Tibial artery (tissue), 4 donors: ENCODE results near the gene ADAT3.

ENCODE experiments used
- DNase-seq, 2 donors: peaks; one replicate each; pipeline ENCODE4 v3.0.0-alpha.2; 2019
- H3K27ac ChIP-seq, 2 donors: fragments of 200-600 bp; sonication (generic) in 1 of 2; 1 replicate in 1 of 2; 2 replicates in 1 of 2; pipeline ENCODE4 v1.5.1; 2018 to 2019; ENCODE audit warnings: mild to moderate bottlenecking in 1 of 2
- H3K27me3 ChIP-seq, 2 donors: fragments of 200-600 bp; sonication (generic) in 1 of 2; one replicate each; pipeline versions ENCODE4 v1.5.1 to v1.6.0; 2016 to 2019
- H3K36me3 ChIP-seq, 3 donors: fragments of 200-600 bp; sonication (generic) in 2 of 3; one replicate each; pipeline ENCODE4 v1.5.1; 2016 to 2019; ENCODE audit warnings: mild to moderate bottlenecking in 2 of 3
- H3K4me1 ChIP-seq, 4 donors: fragments of 200-600 bp; sonication (generic) in 2 of 4; 1 replicate in 3 of 4; 2 replicates in 1 of 4; pipeline ENCODE4 v1.5.1; 2016 to 2019
- H3K4me3 ChIP-seq, 2 donors: fragments of 200-600 bp; sonication (generic) in 1 of 2; 1 replicate in 1 of 2; 2 replicates in 1 of 2; pipeline ENCODE4 v1.5.1; 2018 to 2019; ENCODE audit warnings: mild to moderate bottlenecking in 2 of 2
- H3K9me3 ChIP-seq, 3 donors: fragments of 200-600 bp; sonication (generic) in 1 of 3; one replicate each; pipeline ENCODE4 v1.5.1; 2016 to 2019
- intact Hi-C: fragments of 100-400 bp; cut with DNase I; formaldehyde crosslinking; loops from one replicate; pipeline ENCODE4 v1.15.0; 2023; ENCODE audit warnings: low total_unique reads
- TF ChIP-seq, protein P1 (sequence below), 2 experiments: fragments of 200-600 bp in 1 of 2; fragments of 450-650 bp in 1 of 2; IDR thresholded peaks; one replicate each; pipeline ENCODE4 v1.5.1; 2017 to 2019; ENCODE audit warnings: antibody characterized with exemption in 2 of 2, mild to moderate bottlenecking in 1 of 2, moderate library complexity in 1 of 2

Gene ADAT3

DNA sequence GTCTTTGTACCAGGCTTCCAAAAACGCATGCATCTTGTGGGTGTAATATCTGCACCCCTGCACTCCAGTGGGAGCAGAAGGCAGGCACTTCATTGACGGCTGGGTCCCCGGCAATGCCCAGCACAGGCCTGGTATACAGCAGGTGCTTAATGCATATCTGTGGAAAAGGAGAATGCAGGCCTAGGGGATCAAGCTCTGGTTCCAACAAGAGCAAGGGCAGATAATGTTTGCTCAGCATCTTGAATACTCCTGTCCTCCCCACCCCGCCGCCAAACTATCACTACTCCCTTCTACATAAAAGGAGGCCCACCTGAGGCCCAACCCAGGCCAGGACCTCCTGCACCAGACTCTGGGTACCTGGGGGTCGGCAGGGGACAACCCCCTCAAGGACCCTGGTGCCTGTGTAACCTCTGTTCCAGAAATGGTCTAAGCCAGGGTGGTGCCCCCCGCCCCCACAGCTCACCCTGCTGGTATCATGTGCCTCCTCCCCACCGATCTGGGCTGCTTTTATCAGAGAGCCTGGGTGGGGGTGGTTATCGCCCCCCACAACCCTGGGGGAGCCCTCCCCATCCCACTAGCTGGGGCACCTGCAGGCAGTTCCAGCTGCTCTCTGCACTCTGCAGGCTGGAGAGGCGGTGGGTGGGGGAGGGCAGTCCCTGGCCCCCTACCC is 46.7 kb upstream of the ADAT3 start:
- peaks cover 0 to 7% (median 0%) of the 10 kb centered on the region in 3 donors for H3K36me3 ChIP-seq
- peaks cover 0 to 3% of the 10 kb centered on the region in 2 donors for H3K27me3 ChIP-seq
- intact Hi-C loops, result no loop called here
- peaks cover 0 to 75% (median 53%) of the 10 kb centered on the region in 4 donors for H3K4me1 ChIP-seq
- no peak overlapping the region for H3K4me3 ChIP-seq
- TF ChIP-seq, protein P1, sequence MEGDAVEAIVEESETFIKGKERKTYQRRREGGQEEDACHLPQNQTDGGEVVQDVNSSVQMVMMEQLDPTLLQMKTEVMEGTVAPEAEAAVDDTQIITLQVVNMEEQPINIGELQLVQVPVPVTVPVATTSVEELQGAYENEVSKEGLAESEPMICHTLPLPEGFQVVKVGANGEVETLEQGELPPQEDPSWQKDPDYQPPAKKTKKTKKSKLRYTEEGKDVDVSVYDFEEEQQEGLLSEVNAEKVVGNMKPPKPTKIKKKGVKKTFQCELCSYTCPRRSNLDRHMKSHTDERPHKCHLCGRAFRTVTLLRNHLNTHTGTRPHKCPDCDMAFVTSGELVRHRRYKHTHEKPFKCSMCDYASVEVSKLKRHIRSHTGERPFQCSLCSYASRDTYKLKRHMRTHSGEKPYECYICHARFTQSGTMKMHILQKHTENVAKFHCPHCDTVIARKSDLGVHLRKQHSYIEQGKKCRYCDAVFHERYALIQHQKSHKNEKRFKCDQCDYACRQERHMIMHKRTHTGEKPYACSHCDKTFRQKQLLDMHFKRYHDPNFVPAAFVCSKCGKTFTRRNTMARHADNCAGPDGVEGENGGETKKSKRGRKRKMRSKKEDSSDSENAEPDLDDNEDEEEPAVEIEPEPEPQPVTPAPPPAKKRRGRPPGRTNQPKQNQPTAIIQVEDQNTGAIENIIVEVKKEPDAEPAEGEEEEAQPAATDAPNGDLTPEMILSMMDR (IDR thresholded peaks at IDR 0.05), result no peak
- no peak overlapping the region for H3K27ac ChIP-seq
- DNase-seq, result peak in 1 of 2 donors; percentile 71
- no peaks in the 10 kb centered on the region for H3K9me3 ChIP-seq

DNA sequence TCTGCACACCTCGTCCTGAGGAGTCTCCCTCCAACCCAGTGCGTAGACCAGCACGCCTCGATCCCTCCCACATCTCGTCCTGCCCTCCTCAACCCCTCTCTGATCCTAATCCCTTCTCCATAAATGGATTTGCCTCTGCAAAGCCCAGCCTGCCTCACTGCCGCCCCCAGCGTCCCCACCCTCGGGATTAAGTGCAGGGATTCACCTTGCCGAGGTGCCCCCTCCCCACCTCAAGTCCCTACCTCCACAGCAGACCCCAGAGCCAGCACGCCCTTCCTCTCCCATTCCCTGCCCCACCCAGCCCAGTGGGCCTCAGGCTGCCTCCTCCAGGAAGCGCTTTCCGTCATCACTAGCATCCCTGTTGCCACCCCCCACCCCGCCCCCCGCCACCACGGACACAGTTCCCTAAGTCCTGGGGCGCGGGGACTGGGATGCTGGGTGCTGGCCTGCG is 45.8 kb upstream of the ADAT3 start:
- Histone ChIP-seq H3K27ac (no peak overlapping the region), H3K4me1 (peaks cover 0 to 71% (median 48%) of the 10 kb centered on the region in 4 donors), H3K36me3 (peaks cover 0 to 2% (median 0%) of the 10 kb centered on the region in 3 donors), H3K27me3 (peaks cover 0 to under 1% of the 10 kb centered on the region in 2 donors), H3K4me3 (no peak overlapping the region), H3K9me3 (no peaks in the 10 kb centered on the region)
- intact Hi-C loops, result no loop called here
- TF ChIP-seq, protein P1 (IDR thresholded peaks at IDR 0.05), result no peak
- DNase-seq, result no peak

GRCh38 chr19:1860042-1860775 is 45.0 kb upstream of the ADAT3 start:
- Histone ChIP-seq H3K36me3 (no peaks in the 10 kb centered on the region), H3K9me3 (no peaks in the 10 kb centered on the region), H3K4me1 (peaks cover 0 to 73% (median 55%) of the 10 kb centered on the region in 4 donors), H3K27me3 (no peaks in the 10 kb centered on the region), H3K27ac (no peak overlapping the region), H3K4me3 (no peak overlapping the region)
- TF ChIP-seq, protein P1 (IDR thresholded peaks at IDR 0.05), result no peak
- intact Hi-C loops, result no loop called here
- DNase-seq, result no peak

- Histone ChIP-seq H3K4me3 (peak overlapping the region in 1 of 2 donors; percentile 71), H3K4me1 (peaks cover 0 to 69% (median 55%) of the 10 kb centered on the region in 4 donors), H3K27me3 (no peaks in the 10 kb centered on the region), H3K27ac (peak overlapping the region in 1 of 2 donors; percentile 10), H3K9me3 (no peaks in the 10 kb centered on the region), H3K36me3 (no peaks in the 10 kb centered on the region)
- intact Hi-C loops, result no loop called here
- TF ChIP-seq, protein P1 (IDR thresholded peaks at IDR 0.05), result no peak
- DNase-seq, result no peak
These were observed 44.2 kb upstream of the ADAT3 start for GRCh38 chr19:1860821-1861598.

GRCh38 chr19:1861599-1862031 is 43.6 kb upstream of the ADAT3 start:
- TF ChIP-seq, protein P1 (IDR thresholded peaks at IDR 0.05), result no peak
- DNase-seq, result no peak
- Histone ChIP-seq H3K27ac (peak overlapping the region in 1 of 2 donors; percentile 10), H3K9me3 (no peaks in the 10 kb centered on the region), H3K36me3 (no peaks in the 10 kb centered on the region), H3K4me3 (peak overlapping the region; percentile 63 to 71), H3K4me1 (peaks cover 0 to 63% (median 51%) of the 10 kb centered on the region in 4 donors), H3K27me3 (no peaks in the 10 kb centered on the region)
- intact Hi-C loops, result no loop called here
